ENCODE data around the gene NCF2.
A peak's percentile ranks its signal among the peaks of the same experiment; 100 is the strongest.
"Not testable (repeated sequence)": the region's sequence is repeated elsewhere in the genome, so short reads cannot be mapped to it uniquely, and the experiment has no call there.

Gene NCF2, protein sequence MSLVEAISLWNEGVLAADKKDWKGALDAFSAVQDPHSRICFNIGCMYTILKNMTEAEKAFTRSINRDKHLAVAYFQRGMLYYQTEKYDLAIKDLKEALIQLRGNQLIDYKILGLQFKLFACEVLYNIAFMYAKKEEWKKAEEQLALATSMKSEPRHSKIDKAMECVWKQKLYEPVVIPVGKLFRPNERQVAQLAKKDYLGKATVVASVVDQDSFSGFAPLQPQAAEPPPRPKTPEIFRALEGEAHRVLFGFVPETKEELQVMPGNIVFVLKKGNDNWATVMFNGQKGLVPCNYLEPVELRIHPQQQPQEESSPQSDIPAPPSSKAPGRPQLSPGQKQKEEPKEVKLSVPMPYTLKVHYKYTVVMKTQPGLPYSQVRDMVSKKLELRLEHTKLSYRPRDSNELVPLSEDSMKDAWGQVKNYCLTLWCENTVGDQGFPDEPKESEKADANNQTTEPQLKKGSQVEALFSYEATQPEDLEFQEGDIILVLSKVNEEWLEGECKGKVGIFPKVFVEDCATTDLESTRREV

GRCh38 chr1:183590244-183591191 is at the start of gene NCF2:
TSS of gene NCF2 (minus strand) at chr1:183590459. CDS start at chr1:183590329, 130 bp downstream.
- DNase-seq (ENCODE audit: low spot score), result no peak

DNA sequence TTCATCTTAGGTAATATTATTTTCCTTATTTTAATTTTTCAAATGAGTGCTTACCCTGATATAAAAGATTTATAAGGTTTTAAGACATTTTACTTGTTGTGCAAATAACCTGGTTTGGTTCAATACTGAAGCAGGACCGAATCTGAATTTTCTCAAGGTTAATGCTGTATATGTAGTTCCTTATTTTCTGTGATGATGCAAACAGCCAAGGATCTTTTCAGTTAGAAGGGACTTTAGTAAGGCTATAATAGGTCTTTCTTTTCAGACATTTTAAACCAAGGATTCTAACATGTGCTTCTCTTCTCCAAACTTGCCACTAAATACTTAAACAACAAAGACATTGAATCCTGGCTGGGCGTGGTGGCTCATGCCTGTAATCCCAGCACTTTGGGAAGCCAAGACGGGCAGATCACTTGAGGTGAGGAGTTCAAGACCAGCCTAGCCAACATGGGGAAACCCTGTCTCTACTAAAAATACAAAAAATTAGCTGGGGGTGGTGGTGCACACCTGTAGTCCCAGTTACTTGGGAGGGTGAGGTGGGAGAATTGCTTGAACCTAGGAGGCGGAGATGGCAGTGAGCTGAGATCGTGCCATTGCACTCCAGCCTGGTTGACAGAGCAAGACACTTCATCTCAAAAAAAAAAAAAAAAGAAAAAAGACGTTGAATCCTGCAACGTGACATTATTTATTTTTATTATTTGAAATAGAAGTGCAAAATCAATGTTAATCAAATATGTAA is 48.6 kb upstream of the NCF2 start:
- no peak for DNase-seq (ENCODE audit: low spot score)

- no peak for DNase-seq (ENCODE audit: low spot score)
Measured at GRCh38 chr1:183636783-183637182, 46.5 kb upstream of the NCF2 start.

DNA sequence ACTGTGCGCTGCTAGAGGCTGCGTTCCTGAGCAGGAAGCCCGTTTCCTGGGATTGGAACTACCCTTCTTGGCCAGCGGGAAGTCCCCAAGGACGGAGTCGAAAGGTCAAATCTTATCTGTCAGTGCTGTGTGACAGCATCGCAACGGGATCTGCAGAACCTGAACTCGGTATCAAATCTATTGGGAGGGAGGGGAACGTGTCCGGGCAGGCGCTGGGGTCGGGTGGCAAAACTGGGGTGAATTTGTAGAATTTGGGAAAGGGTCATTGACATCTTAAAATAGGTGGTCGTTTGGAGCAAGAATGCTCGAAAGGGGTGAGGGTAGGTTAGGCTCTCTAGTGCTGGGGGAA is 46.0 kb upstream of the NCF2 start:
- no peak for DNase-seq (ENCODE audit: low spot score)

- DNase-seq (ENCODE audit: low spot score), result peak; percentile 97
Measured at GRCh38 chr1:183635606-183636333, 45.5 kb upstream of the NCF2 start, which contains the start of gene ARPC5. TSS of gene ARPC5 (minus strand) at chr1:183635783. CDS start at chr1:183635659, 124 bp downstream.

GRCh38 chr1:183635099-183635605 is 44.9 kb upstream of the NCF2 start:
- peak; percentile 37 for DNase-seq (ENCODE audit: low spot score)

DNA sequence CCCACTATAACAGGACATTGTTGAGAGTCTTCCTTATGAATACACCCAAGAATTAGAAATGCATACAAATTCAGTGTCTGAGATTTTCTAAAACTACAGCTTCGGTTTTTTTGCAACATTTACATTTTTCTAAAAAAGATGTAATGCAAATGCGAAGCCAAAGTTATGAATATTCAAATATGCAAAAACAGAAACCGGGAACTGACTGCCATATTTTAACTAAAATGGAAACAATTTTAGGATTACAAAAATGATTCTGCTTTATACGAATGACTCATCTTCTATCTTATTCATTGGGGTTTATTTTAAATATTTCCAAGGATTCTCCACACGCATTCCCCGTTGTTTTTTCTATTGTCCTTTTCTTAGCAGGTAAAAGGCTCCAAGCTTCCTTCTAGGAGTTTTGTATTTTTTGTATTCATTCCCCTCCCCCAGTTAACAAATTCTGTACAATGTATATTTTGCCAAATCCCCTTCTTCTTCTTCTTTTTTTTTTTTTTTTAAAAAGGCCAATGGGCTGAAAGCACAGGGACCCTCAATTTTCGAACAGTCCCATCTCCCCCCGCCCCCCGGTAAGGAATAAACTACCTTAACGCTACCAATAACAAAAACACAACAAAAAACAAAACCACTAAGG is 44.3 kb upstream of the NCF2 start:
- peak; percentile 40 for DNase-seq (ENCODE audit: low spot score)

- DNase-seq (ENCODE audit: low spot score), result peak; percentile 92
Measured at GRCh38 chr1:183633676-183634343, 43.6 kb upstream of the NCF2 start.

DNA sequence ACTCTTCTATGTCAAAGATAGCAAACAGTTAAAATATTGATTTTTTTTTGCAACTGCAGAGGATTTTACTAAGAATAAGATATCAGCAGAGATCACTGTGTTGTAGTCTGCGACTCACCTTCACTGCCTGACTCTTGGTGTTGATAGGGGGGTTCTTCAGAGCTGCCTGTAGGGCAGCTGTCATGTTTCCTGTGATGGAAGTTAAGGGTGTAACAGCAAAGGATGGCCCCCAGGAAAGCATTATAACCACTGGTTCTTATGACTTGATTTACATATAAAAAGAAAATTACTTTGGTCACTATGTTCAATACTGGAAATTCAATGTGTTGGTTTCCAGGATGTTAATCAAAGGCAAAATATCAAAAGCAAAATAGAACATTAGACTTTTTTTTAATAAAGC is 42.7 kb upstream of the NCF2 start:
- peak; percentile 67 for DNase-seq (ENCODE audit: low spot score)

- DNase-seq (ENCODE audit: low spot score), result no peak
Measured at GRCh38 chr1:183632114-183632513, 41.9 kb upstream of the NCF2 start.

- no peak for DNase-seq (ENCODE audit: low spot score)
Measured at GRCh38 chr1:183630748-183631147, 40.5 kb upstream of the NCF2 start.

DNA sequence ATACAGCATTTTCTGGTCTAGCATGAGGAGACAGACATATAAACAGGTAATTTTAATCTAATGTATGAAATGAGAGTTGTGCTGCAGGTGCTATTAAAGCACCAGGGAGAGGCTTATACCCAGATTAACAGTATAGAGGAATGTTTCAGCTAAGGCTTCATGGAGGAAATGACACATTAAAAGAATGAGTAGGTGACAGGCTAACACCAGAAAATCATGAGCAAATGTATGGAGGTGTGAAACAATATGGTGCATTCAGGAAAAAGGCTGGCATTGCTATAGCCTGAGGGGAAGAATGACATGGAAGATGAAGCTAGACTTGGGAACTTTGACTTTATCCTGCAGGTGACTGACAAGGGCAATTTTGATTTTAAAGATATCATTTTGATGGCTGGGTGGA is 38.3 kb upstream of the NCF2 start:
- DNase-seq (ENCODE audit: low spot score), result peak; percentile 40

GRCh38 chr1:183626236-183626635 is 36.0 kb upstream of the NCF2 start:
- DNase-seq (ENCODE audit: low spot score), result not testable (repeated sequence)

DNA sequence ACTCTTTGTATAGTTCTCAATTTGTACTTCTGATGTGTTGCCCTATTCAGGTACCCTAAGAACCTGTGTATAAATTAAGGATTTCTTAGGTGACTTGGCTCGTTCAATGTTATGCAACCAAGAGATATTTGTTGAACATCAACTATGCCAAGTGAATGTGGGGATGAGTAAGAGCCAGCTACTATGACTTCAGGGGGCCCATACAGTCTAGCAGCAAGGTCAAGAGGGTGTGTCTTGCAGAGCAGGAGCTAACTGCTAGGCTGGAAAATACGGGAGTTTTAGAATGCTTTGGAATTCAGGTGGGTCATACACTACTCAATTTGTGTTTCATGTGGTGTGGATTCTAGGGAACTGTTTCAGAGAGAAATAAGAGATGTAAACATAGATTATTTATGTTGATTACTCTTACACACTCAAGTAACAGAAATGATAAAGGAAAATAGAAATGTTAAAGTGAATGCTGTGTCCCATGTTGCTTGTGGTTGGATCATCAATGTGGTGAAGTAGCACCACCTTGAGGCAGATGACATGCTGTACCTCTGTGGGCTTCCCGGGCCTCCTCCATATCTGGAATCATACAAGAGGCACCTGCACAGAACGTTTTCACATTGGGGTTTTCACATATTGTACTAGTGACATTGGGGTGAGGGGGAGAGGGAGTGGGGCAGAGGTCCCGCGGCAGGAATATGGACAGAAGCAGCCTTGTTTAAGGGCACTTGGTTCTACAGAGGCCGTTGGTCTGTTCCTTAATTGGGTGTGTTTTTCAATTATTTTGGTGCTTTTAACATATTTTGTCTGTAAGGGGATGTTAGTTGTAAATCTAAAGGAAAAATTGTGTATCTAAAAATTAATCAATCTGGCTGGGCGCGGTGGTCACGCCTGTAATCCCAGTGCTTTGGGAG is 32.9 kb upstream of the NCF2 start:
- peak; percentile 62 for DNase-seq (ENCODE audit: low spot score)

DNA sequence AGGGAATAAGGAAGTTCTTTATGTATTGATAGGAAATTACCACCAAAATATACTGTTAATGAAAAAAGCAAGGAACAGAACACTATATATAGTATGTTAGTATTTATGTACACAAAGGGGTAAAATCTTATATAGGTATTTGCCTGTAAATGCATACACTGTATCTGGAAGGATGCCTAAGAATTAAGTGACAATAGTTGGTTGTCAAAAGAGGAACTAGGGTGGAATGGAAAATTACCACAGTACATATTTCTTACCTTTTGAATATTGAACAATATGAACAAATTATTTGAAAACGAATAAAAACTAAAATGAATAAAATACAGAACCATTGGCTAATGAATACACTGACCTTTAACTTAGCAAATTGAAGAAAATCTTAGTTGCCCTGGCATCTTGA is 31.8 kb upstream of the NCF2 start:
- no peak for DNase-seq (ENCODE audit: low spot score)

DNA sequence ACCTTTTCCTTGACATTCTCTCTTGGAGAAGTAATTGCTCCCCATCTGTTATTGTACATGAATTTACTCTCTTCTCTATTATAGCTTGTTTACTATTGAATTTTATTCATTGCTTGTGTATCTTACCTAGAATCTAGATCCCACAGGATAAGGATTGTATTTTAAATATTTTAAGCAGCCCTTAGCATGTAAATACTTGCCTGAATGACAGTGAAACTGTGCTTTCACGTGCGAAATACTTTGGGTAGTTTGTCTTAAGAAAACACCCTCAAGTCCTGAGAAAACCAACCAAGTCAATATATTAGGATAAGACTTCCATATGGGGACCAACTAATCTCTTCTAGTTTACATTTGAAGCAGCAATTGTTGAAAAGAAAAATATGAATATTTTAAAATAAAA is 30.1 kb upstream of the NCF2 start:
- DNase-seq (ENCODE audit: low spot score), result no peak

- no peak for DNase-seq (ENCODE audit: low spot score)
Measured at GRCh38 chr1:183619781-183620180, 29.5 kb upstream of the NCF2 start.

GRCh38 chr1:183618202-183618601 is 27.9 kb upstream of the NCF2 start:
- not testable (repeated sequence) for DNase-seq (ENCODE audit: low spot score)

- DNase-seq (ENCODE audit: low spot score), result not testable (repeated sequence)
Measured at GRCh38 chr1:183612975-183613374, 22.7 kb upstream of the NCF2 start.
